Ovary (tissue), 9 donors: ENCODE measurements around the gene KLHL3. TPM values are rescaled to one million over a fixed set of nuclear protein-coding genes. Genes with fewer than 3 reads are reported as not detected.
A peak's percentile ranks its signal among the peaks of the same experiment; 100 is the strongest.

Source experiments
- DNase-seq, 5 donors: peaks; one replicate each; pipeline ENCODE4 v3.0.0-alpha.2; 2019 to 2020
- H3K27ac ChIP-seq, 2 donors: fragments of 200-600 bp; one replicate each; pipeline versions ENCODE4 v1.5.1 to v1.8.0; 2019 to 2022
- H3K27me3 ChIP-seq: fragments of 200-600 bp; one replicate; pipeline ENCODE4 v1.8.0; 2022
- H3K36me3 ChIP-seq: fragments of 200-600 bp; sonication (generic); one replicate; pipeline ENCODE4 v1.5.1; 2019
- H3K4me1 ChIP-seq: one replicate; pipeline ENCODE4 v1.8.1; 2013; ENCODE audit warnings: mild to moderate bottlenecking, moderate library complexity; ENCODE audit not compliant: insufficient read depth
- H3K4me3 ChIP-seq: fragments of 200-600 bp; sonication (generic); one replicate; pipeline ENCODE4 v1.5.1; 2017
- H3K9me3 ChIP-seq, 2 donors: fragments of 200-600 bp in 1 of 2; sonication (generic) in 1 of 2; one replicate each; pipeline versions ENCODE4 v1.5.1 to v1.8.1; 2013 to 2019; ENCODE audit warnings: mild to moderate bottlenecking in 1 of 2, moderate library complexity in 1 of 2
- EP300 ChIP-seq: sonication (generic); formaldehyde crosslinking; IDR thresholded peaks from one replicate; pipeline ENCODE4 v1.6.1; 2017; ENCODE audit warnings: antibody characterized with exemption
- POLR2A ChIP-seq: fragments of 450-650 bp; IDR thresholded peaks from one replicate; pipeline ENCODE4 v1.6.1; 2017; ENCODE audit warnings: antibody characterized with exemption, mild to moderate bottlenecking, moderate library complexity
- WGBS, 3 donors: extraction: QIAGEN DNeasy Blood & Tissue Kit in 1 of 3; methylation state at CpG; one replicate each; pipeline versions ENCODE4 v1.1.5 to v1.1.7; 2013 to 2017; 5-methylcytosine and 5-hydroxymethylcytosine counted together
- intact Hi-C, 4 donors: fragments of 100-400 bp; cut with DNase I; formaldehyde crosslinking; loops; one replicate each; pipeline versions ENCODE4 v1.11.0 to v1.15.1; 2022 to 2023
- polyA plus RNA-seq, 2 donors: library from polyadenylated mRNA; stranded (reverse); fragments of 200-250 nt in 1 of 2; fragments of 350-450 nt in 1 of 2; fragmentation: Illumina TruSeq in 1 of 2; extraction: RNeasy Lipid Tissue Mini Kit (QIAGEN cat#74804) in 1 of 2; gene quantifications; one replicate each; pipeline ENCODE4 v1.2.3, GENCODE V29; 2013 to 2014
- total RNA-seq, 7 donors: library from RNA; depleted of rRNA in 2 of 7; stranded (reverse); fragments of >200 nt in 2 of 7; fragmentation: NEBNext Ultra II Directional in 3 of 7; extraction: Animal tissue kit (Norgen Biotek cat#: 25700) in 3 of 7; gene quantifications; one replicate each; pipeline versions ENCODE4 v1.1.0 to v1.2.4, GENCODE V29; 2016 to 2023
- TF ChIP-seq, protein P1 (sequence below), 3 donors: fragments of 450-650 bp in 2 of 3; fragments of 200-600 bp in 1 of 3; IDR thresholded peaks; one replicate each; pipeline versions ENCODE4 v1.5.1 to v1.8.0; 2016 to 2022; ENCODE audit warnings: antibody characterized with exemption in 3 of 3, mild to moderate bottlenecking in 1 of 3
- donor health status: DM: no; HTN: no; CAD: no; lungs with moderate emphysema.
- donor health status: DM: no; HTN: no; CAD: no.
- donor health status: Bipolar disorder and iron deficiency.
- donor health status: DM: yes; HTN: yes; CAD: no.
- donor health status: DM: no; HTN: no; CAD: no.
- donor health status: DM: yes; HTN: yes; CAD: no.

Gene KLHL3
- total and polyA plus RNA-seq, 9 donors, result 2.9 to 15.7 (median 8.7) TPM

DNA sequence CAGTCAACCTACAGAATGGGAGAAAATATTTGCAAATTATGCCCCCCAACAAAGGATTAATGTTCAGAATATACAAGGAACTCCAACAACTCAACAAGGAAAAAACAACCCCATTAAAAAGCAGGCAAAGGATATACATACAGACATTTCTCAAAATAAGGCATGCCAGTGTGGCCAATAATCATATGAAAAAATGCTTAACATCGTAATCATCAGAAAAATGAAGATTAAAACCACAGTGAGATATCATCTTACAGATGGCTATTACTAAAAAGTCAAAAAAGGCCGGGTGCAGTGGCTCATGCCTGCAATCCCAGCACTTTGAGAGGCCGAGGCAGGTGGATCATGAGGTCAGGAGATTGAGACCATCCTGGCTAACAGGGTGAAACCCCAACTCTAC, 103.2 kb downstream of the KLHL3 start:
- Histone ChIP-seq H3K27me3 (no peaks in the 10 kb centered on the region), H3K4me3 (no peak overlapping the region), H3K27ac (no peak overlapping the region), H3K4me1 (peaks cover 16% of the 10 kb centered on the region), H3K36me3 (no peaks in the 10 kb centered on the region), H3K9me3 (no peaks in the 10 kb centered on the region)
- TF ChIP-seq POLR2A (no peak), EP300 (no peak)
- TF ChIP-seq, protein P1, sequence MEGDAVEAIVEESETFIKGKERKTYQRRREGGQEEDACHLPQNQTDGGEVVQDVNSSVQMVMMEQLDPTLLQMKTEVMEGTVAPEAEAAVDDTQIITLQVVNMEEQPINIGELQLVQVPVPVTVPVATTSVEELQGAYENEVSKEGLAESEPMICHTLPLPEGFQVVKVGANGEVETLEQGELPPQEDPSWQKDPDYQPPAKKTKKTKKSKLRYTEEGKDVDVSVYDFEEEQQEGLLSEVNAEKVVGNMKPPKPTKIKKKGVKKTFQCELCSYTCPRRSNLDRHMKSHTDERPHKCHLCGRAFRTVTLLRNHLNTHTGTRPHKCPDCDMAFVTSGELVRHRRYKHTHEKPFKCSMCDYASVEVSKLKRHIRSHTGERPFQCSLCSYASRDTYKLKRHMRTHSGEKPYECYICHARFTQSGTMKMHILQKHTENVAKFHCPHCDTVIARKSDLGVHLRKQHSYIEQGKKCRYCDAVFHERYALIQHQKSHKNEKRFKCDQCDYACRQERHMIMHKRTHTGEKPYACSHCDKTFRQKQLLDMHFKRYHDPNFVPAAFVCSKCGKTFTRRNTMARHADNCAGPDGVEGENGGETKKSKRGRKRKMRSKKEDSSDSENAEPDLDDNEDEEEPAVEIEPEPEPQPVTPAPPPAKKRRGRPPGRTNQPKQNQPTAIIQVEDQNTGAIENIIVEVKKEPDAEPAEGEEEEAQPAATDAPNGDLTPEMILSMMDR (IDR thresholded peaks at IDR 0.05), result no peak
- intact Hi-C loops, result no loop called here
- 95% methylated on average over 3 of the region's 3 CpGs for WGBS, 3 donors
- DNase-seq, result no peak

DNA sequence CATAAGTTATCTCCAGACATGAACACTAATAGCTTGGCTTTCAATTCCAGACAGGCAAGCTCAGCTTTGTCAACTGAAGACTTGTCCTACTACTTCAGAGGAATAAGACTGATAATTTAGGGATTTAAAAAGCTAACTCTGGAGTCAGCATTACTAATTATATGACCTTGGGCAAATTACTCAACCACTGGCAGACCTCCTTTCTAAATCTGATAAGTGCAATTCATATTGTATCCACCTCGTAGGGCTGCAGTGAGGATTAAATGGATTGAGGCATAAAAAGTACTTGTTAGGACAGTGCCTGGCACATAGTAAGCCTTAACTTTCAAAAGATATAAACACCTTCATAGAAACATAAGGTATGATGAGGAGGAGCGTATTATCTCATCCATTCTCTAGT, 104.4 kb downstream of the KLHL3 start:
- H3K36me3 ChIP-seq, result no peaks in the 10 kb centered on the region
- intact Hi-C loops, result loop anchor here in 1 of 4 donors (2.0 kb wide), 1 partner anchor 109 kb away; no protein-coding TSS in a partner anchor
- H3K4me3 ChIP-seq, result no peak overlapping the region
- H3K4me1 ChIP-seq, result peaks cover 14% of the 10 kb centered on the region
- no peak for DNase-seq
- H3K27ac ChIP-seq, result no peak overlapping the region
- TF ChIP-seq EP300 (no peak), POLR2A (no peak)
- TF ChIP-seq, protein P1 (IDR thresholded peaks at IDR 0.05), result no peak
- no peaks in the 10 kb centered on the region for H3K9me3 ChIP-seq
- whole genome bisulfite sequencing, 3 donors, result 58 to 66% (median 64%) methylated on average over 2 of the region's 2 CpGs
- no peaks in the 10 kb centered on the region for H3K27me3 ChIP-seq

- H3K4me1 ChIP-seq, result peaks cover 12% of the 10 kb centered on the region
- no peak overlapping the region for H3K4me3 ChIP-seq
- DNase-seq, result no peak
- TF ChIP-seq, protein P1 (IDR thresholded peaks at IDR 0.05), result no peak
- intact Hi-C loops, result loop anchor here in 1 of 4 donors (2.0 kb wide), 1 partner anchor 110 kb away; no protein-coding TSS in a partner anchor
- H3K9me3 ChIP-seq, result no peaks in the 10 kb centered on the region
- no peaks in the 10 kb centered on the region for H3K27me3 ChIP-seq
- no peak overlapping the region for H3K27ac ChIP-seq
- H3K36me3 ChIP-seq, result no peaks in the 10 kb centered on the region
- WGBS, 3 donors, result 46 to 59% (median 53%) methylated on average over 3 of the region's 3 CpGs
Observed at GRCh38 chr5:137630972-137631370, 104.9 kb downstream of the KLHL3 start.

DNA sequence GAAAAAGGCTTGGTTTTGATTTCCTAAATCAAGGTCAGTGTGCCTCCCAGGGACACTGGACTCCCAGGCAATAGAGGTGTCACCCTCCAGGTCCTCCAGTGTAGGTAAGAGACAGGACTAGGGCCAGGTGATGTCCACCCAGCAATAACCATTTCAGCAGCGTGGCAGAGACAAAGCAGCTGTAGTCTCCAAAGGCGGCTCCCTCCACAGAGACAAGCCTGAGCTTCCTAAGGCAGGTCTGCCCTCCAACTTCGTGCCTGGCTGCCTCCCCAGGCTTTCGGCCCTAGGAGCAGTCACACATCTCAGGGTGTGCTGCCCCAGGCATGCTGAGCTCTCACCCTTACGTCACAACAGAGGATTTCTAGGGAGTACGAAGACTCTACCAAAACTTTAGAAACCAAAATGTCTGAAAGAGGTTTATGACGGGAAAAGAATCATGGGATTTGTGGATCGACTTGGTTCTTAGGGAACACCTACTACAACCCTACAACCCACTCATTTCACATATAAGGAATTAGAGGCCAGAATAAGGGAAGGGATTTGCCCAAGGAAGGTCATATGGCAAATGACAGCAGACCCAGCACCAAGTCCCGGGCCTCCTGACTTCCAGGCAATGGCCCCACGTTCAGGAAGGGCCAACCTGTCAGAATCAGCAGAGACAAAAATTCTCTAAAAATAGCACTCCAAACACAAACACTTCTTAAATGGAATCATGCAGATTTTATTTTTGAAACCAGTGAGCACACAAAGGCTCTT, 105.5 kb downstream of the KLHL3 start:
- intact Hi-C loops, result loop anchor here in 1 of 4 donors (2.0 kb wide), 1 partner anchor 110 kb away; no protein-coding TSS in a partner anchor
- Histone ChIP-seq H3K27ac (no peak overlapping the region), H3K27me3 (no peaks in the 10 kb centered on the region), H3K4me3 (no peak overlapping the region), H3K9me3 (no peaks in the 10 kb centered on the region), H3K4me1 (peaks cover 8% of the 10 kb centered on the region), H3K36me3 (no peaks in the 10 kb centered on the region)
- TF ChIP-seq EP300 (no peak), POLR2A (no peak)
- 67 to 73% (median 70%) methylated on average over 10 of the region's 10 CpGs for WGBS, 3 donors
- DNase-seq, result no peak

- Histone ChIP-seq H3K27me3 (no peaks in the 10 kb centered on the region), H3K4me1 (peaks cover 8% of the 10 kb centered on the region), H3K36me3 (no peaks in the 10 kb centered on the region), H3K9me3 (no peaks in the 10 kb centered on the region), H3K27ac (no peak overlapping the region), H3K4me3 (no peak overlapping the region)
- TF ChIP-seq, protein P1 (IDR thresholded peaks at IDR 0.05), result peak; percentile 82 to 92 (median 90)
- TF ChIP-seq EP300, result no peak
- 15 to 24% (median 17%) methylated on average over 4 of the region's 4 CpGs for WGBS, 3 donors
- peak in 1 of 5 donors; percentile 33 for DNase-seq
- intact Hi-C loops, result loop anchor here in 2 of 4 donors (2.0 to 5.0 kb wide), 2 partner anchors 111 to 113 kb away; no protein-coding TSS in a partner anchor
Observed at GRCh38 chr5:137629646-137630045, 106.2 kb downstream of the KLHL3 start.
